ENCODE measurements around the gene WAC. TPM values are rescaled to one million over a fixed set of nuclear protein-coding genes. Genes with fewer than 3 reads are reported as not detected.

WAC gene
- total RNA-seq, 1 experiment from 2014 or later, result 196 TPM

DNA sequence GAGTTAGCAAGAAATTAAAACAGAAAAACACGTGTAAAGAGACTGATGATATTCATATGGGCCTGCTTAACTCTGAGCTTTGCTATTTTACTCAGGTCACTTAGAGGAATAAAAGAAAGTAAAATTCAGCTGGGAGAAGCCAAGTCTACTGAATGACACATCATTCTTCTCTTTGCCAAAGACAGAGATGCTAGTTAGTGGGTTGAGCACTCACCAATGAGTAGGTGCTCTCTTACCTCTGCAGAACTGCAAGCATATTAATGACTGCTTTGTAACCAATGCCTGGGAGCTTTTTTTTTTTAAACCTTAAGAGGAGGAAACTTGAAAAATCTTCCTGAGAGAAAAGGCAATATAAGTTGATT lies 99.6 kb downstream of the WAC start:
- H3K36me3 Mint-ChIP-seq (ENCODE audit: insufficient read depth, unreplicated experiment), result no peaks in the 10 kb centered on the region
- H3K27me3 Mint-ChIP-seq (ENCODE audit: insufficient read depth, unreplicated experiment), result no peaks in the 10 kb centered on the region
- H3K27ac Mint-ChIP-seq (ENCODE audit: unreplicated experiment), result no peak overlapping the region
- no peaks in the 10 kb centered on the region; the same call in 1 of the 2 replicates for H3K4me1 ChIP-seq
- H3K4me3 ChIP-seq (ENCODE audit: low read depth, low read length), result no peak overlapping the region
- ChIA-PET CTCF (interaction anchor here (0.6 kb wide), 1 partner anchor 500 kb away, joined by 3 read pairs; no protein-coding TSS in a partner anchor), POLR2A (no interaction called here)
- intact Hi-C loops (cut with micrococcal nuclease; ENCODE audit: unreplicated experiment), result no loop called here
- H3K9me3 Mint-ChIP-seq (ENCODE audit: unreplicated experiment), result no peaks in the 10 kb centered on the region
- no peaks in the 10 kb centered on the region for H3K9me3 ChIP-seq
- DNase-seq, result no peak
- no peaks in the 10 kb centered on the region for H3K36me3 ChIP-seq (ENCODE audit: control insufficient read depth, insufficient read depth, low read length)
- BruUV-seq (replicated peaks), result no TSS peak
- H3K27me3 ChIP-seq (replicated peaks; ENCODE audit: control insufficient read depth, insufficient read depth, low read length), result no peaks in the 10 kb centered on the region
- H3K4me3 Mint-ChIP-seq (ENCODE audit: unreplicated experiment), result no peak overlapping the region
- peaks cover 6% of the 10 kb centered on the region for H3K4me1 Mint-ChIP-seq (ENCODE audit: low read depth, unreplicated experiment)
- TF ChIP-seq, protein P1, sequence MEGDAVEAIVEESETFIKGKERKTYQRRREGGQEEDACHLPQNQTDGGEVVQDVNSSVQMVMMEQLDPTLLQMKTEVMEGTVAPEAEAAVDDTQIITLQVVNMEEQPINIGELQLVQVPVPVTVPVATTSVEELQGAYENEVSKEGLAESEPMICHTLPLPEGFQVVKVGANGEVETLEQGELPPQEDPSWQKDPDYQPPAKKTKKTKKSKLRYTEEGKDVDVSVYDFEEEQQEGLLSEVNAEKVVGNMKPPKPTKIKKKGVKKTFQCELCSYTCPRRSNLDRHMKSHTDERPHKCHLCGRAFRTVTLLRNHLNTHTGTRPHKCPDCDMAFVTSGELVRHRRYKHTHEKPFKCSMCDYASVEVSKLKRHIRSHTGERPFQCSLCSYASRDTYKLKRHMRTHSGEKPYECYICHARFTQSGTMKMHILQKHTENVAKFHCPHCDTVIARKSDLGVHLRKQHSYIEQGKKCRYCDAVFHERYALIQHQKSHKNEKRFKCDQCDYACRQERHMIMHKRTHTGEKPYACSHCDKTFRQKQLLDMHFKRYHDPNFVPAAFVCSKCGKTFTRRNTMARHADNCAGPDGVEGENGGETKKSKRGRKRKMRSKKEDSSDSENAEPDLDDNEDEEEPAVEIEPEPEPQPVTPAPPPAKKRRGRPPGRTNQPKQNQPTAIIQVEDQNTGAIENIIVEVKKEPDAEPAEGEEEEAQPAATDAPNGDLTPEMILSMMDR (IDR thresholded peaks at IDR 0.05; ENCODE audit: insufficient read depth in 1 of 2, low read depth in 1 of 2, low read length in 1 of 2, severe bottlenecking in 1 of 2, unreplicated experiment in 1 of 2), result no peak

DNA sequence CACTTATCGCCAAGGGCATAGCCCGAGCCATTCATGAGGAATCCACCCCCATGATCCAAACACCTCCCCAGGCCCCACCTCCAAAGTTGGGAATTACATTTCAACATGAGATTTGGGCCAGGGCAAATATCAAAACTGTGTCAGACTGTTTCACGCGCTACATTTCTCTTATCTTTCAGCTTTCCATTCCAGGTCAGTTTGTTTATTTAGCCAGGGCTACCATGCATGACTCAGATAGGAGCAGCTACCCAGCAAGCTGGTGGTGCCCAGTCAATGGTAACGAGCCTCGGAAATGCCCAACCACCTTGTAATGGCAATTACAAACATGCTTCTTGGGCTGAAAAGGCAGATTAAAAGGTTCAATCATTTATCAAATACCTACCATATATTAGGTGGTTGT lies 100.8 kb downstream of the WAC start:
- H3K27me3 ChIP-seq (replicated peaks; ENCODE audit: control insufficient read depth, insufficient read depth, low read length), result no peaks in the 10 kb centered on the region
- TF ChIP-seq, protein P1 (IDR thresholded peaks at IDR 0.05; ENCODE audit: insufficient read depth in 1 of 2, low read depth in 1 of 2, low read length in 1 of 2, severe bottlenecking in 1 of 2, unreplicated experiment in 1 of 2), result no peak
- H3K9me3 ChIP-seq, result no peaks in the 10 kb centered on the region
- no peak overlapping the region for H3K4me3 ChIP-seq (ENCODE audit: low read depth, low read length)
- no peaks in the 10 kb centered on the region; the same call in 1 of the 2 replicates for H3K4me1 ChIP-seq
- H3K4me3 Mint-ChIP-seq (ENCODE audit: unreplicated experiment), result no peak overlapping the region
- CTCF ChIA-PET, result no interaction called here
- POLR2A ChIA-PET, result no interaction called here
- H3K36me3 Mint-ChIP-seq (ENCODE audit: insufficient read depth, unreplicated experiment), result no peaks in the 10 kb centered on the region
- no peaks in the 10 kb centered on the region for H3K27me3 Mint-ChIP-seq (ENCODE audit: insufficient read depth, unreplicated experiment)
- BruUV-seq (replicated peaks), result no TSS peak
- no peak overlapping the region for H3K27ac Mint-ChIP-seq (ENCODE audit: unreplicated experiment)
- no peaks in the 10 kb centered on the region for H3K4me1 Mint-ChIP-seq (ENCODE audit: low read depth, unreplicated experiment)
- no peaks in the 10 kb centered on the region for H3K9me3 Mint-ChIP-seq (ENCODE audit: unreplicated experiment)
- no peaks in the 10 kb centered on the region for H3K36me3 ChIP-seq (ENCODE audit: control insufficient read depth, insufficient read depth, low read length)
- intact Hi-C loops (cut with micrococcal nuclease; ENCODE audit: unreplicated experiment), result no loop called here
- DNase-seq, result no peak

DNA sequence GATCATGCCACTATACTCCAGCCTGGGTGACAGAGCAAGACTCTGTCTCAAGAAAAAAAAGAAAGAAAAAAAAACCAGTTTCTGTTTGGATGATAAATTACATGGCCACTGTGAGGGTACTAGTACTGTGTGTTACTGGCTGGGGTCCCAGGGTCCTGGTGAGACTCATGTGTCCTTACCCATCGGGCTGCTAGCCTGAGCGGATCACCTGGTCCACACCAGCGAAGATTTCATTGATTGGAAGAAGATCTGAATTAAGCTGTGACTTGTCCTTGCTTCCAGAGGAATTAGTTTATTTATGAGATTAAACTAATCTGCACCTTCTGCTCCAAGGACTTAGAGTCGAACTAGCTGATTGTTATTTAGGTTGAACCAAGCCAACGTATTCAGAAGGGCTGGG lies 104.4 kb downstream of the WAC start:
- no peaks in the 10 kb centered on the region; the same call in 1 of the 2 replicates for H3K4me1 ChIP-seq
- no TSS peak for BruUV-seq (replicated peaks)
- no peak for DNase-seq
- H3K27ac Mint-ChIP-seq (ENCODE audit: unreplicated experiment), result no peak overlapping the region
- H3K4me3 Mint-ChIP-seq (ENCODE audit: unreplicated experiment), result no peak overlapping the region
- ChIA-PET POLR2A (no interaction called here), CTCF (interaction anchor here (1.8 kb wide), 1 partner anchor 9 kb away, joined by 6 read pairs; no protein-coding TSS in a partner anchor)
- no peaks in the 10 kb centered on the region for H3K4me1 Mint-ChIP-seq (ENCODE audit: low read depth, unreplicated experiment)
- TF ChIP-seq, protein P1 (IDR thresholded peaks at IDR 0.05; ENCODE audit: insufficient read depth in 1 of 2, low read depth in 1 of 2, low read length in 1 of 2, severe bottlenecking in 1 of 2, unreplicated experiment in 1 of 2), result no peak
- no peaks in the 10 kb centered on the region for H3K27me3 Mint-ChIP-seq (ENCODE audit: insufficient read depth, unreplicated experiment)
- no peaks in the 10 kb centered on the region for H3K9me3 ChIP-seq
- no peaks in the 10 kb centered on the region for H3K36me3 Mint-ChIP-seq (ENCODE audit: insufficient read depth, unreplicated experiment)
- H3K27me3 ChIP-seq (replicated peaks; ENCODE audit: control insufficient read depth, insufficient read depth, low read length), result no peaks in the 10 kb centered on the region
- no peaks in the 10 kb centered on the region for H3K36me3 ChIP-seq (ENCODE audit: control insufficient read depth, insufficient read depth, low read length)
- intact Hi-C loops (cut with micrococcal nuclease; ENCODE audit: unreplicated experiment), result no loop called here
- no peak overlapping the region for H3K4me3 ChIP-seq (ENCODE audit: low read depth, low read length)
- no peaks in the 10 kb centered on the region for H3K9me3 Mint-ChIP-seq (ENCODE audit: unreplicated experiment)

All from Caco-2 (cell line).